WTC11 (cell line): Measurements from ENCODE around the gene FAM200B. TPM values are rescaled to one million over a fixed set of nuclear protein-coding genes. Genes with fewer than 3 reads are reported as not detected.

Experiments
- ATF2 ChIP-seq: sonication (generic); formaldehyde crosslinking; IDR thresholded peaks from 2 replicates; pipeline ENCODE4 v1.8.1; 2022; ENCODE audit warnings: low read depth, missing genetic modification reagents, borderline replicate concordance
- CDX4 ChIP-seq: fragments of 250-450 bp; sonication (Bioruptor Pico); IDR thresholded peaks from 2 replicates; pipeline ENCODE4 v1.9.0; 2021; ENCODE audit warnings: moderate library complexity, mild to moderate bottlenecking, inconsistent platforms, borderline replicate concordance
- E2F1 ChIP-seq: sonication (generic); formaldehyde crosslinking; IDR thresholded peaks from 2 replicates; pipeline ENCODE4 v1.8.0; 2022; ENCODE audit warnings: mild to moderate bottlenecking, missing genetic modification reagents
- FOXK1 ChIP-seq: sonication (generic); formaldehyde crosslinking; IDR thresholded peaks from 2 replicates; pipeline ENCODE4 v1.8.0; 2022; ENCODE audit warnings: mild to moderate bottlenecking, moderate library complexity, missing genetic modification reagents
- GABPB1 ChIP-seq: sonication (generic); formaldehyde crosslinking; IDR thresholded peaks from 2 replicates; pipeline ENCODE4 v1.8.1; 2023; ENCODE audit warnings: mild to moderate bottlenecking, missing genetic modification reagents
- MXD4 ChIP-seq: fragments of 250-450 bp; sonication (Bioruptor Pico); IDR thresholded peaks from 2 replicates; pipeline ENCODE4 v1.8.0; 2021; ENCODE audit warnings: mild to moderate bottlenecking, moderate library complexity, borderline replicate concordance
- NFATC4 ChIP-seq: fragments of 250-450 bp; sonication (Bioruptor Pico); IDR thresholded peaks from 2 replicates; pipeline ENCODE4 v1.9.0; 2021; ENCODE audit warnings: mild to moderate bottlenecking
- OVOL2 ChIP-seq: fragments of 250-450 bp; sonication (Bioruptor Pico); IDR thresholded peaks from 2 replicates; pipeline ENCODE4 v1.9.0; 2021; ENCODE audit warnings: mild to moderate bottlenecking, borderline replicate concordance
- SMAD3 ChIP-seq: sonication (generic); formaldehyde crosslinking; IDR thresholded peaks from 2 replicates; pipeline ENCODE4 v1.8.0; 2022; ENCODE audit warnings: missing genetic modification reagents, mild to moderate bottlenecking, borderline replicate concordance
- SMAD4 ChIP-seq: sonication (generic); formaldehyde crosslinking; IDR thresholded peaks from 2 replicates; pipeline ENCODE4 v1.8.0; 2022; ENCODE audit warnings: mild to moderate bottlenecking, missing genetic modification reagents
- TEAD1 ChIP-seq: sonication (generic); formaldehyde crosslinking; IDR thresholded peaks from 2 replicates; pipeline ENCODE4 v1.8.0; 2022; ENCODE audit warnings: mild to moderate bottlenecking, missing genetic modification reagents
- ZNF121 ChIP-seq: sonication (generic); formaldehyde crosslinking; IDR thresholded peaks from 2 replicates; pipeline ENCODE4 v1.8.0; 2023; ENCODE audit warnings: missing genetic modification reagents
- ZNF219 ChIP-seq: sonication (generic); formaldehyde crosslinking; IDR thresholded peaks from 2 replicates; pipeline ENCODE4 v1.8.0; 2023; ENCODE audit warnings: missing genetic modification reagents, mild to moderate bottlenecking, borderline replicate concordance
- ZNF396 ChIP-seq: fragments of 250-450 bp; sonication (Bioruptor Pico); IDR thresholded peaks from 2 replicates; pipeline ENCODE4 v1.8.0; 2021; ENCODE audit warnings: mild to moderate bottlenecking, moderate library complexity, borderline replicate concordance
- ZNF423 ChIP-seq: fragments of 250-450 bp; sonication (Bioruptor Pico); IDR thresholded peaks from 2 replicates; pipeline ENCODE4 v2.1.2; 2022; ENCODE audit warnings: mild to moderate bottlenecking, moderate library complexity
- total RNA-seq: library from RNA; stranded (reverse); gene quantifications from 3 replicates; pipeline ENCODE4 v1.2.3, GENCODE V29; 2021
- TF ChIP-seq, protein P1 (sequence below): fragments of 250-450 bp; sonication (Bioruptor Pico); IDR thresholded peaks from 2 replicates; pipeline ENCODE4 v1.9.0; 2021; ENCODE audit warnings: mild to moderate bottlenecking
- TF ChIP-seq, protein P2 (sequence below): sonication (generic); formaldehyde crosslinking; IDR thresholded peaks from 2 replicates; pipeline ENCODE4 v1.8.0; 2022; ENCODE audit warnings: missing genetic modification reagents
- TF ChIP-seq, protein P3 (sequence below): sonication (generic); formaldehyde crosslinking; IDR thresholded peaks from 2 replicates; pipeline ENCODE4 v1.8.0; 2022; ENCODE audit warnings: mild to moderate bottlenecking, missing genetic modification reagents
- TF ChIP-seq, protein P4 (sequence below): sonication (generic); formaldehyde crosslinking; IDR thresholded peaks from 2 replicates; pipeline ENCODE4 v1.8.0; 2023; ENCODE audit warnings: mild to moderate bottlenecking, missing genetic modification reagents

FAM200B gene
- total RNA-seq, 1 experiment from 2014 or later, result 28.4 TPM

GRCh38 chr4:15655223-15656037 is 26.2 kb upstream of the FAM200B start, which contains the start of gene FBXL5 (continued):
- TF ChIP-seq, protein P1, sequence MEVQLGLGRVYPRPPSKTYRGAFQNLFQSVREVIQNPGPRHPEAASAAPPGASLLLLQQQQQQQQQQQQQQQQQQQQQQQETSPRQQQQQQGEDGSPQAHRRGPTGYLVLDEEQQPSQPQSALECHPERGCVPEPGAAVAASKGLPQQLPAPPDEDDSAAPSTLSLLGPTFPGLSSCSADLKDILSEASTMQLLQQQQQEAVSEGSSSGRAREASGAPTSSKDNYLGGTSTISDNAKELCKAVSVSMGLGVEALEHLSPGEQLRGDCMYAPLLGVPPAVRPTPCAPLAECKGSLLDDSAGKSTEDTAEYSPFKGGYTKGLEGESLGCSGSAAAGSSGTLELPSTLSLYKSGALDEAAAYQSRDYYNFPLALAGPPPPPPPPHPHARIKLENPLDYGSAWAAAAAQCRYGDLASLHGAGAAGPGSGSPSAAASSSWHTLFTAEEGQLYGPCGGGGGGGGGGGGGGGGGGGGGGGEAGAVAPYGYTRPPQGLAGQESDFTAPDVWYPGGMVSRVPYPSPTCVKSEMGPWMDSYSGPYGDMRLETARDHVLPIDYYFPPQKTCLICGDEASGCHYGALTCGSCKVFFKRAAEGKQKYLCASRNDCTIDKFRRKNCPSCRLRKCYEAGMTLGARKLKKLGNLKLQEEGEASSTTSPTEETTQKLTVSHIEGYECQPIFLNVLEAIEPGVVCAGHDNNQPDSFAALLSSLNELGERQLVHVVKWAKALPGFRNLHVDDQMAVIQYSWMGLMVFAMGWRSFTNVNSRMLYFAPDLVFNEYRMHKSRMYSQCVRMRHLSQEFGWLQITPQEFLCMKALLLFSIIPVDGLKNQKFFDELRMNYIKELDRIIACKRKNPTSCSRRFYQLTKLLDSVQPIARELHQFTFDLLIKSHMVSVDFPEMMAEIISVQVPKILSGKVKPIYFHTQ (CRISPR knock-in tag), result 0 out of 2 replicates have a peak, but pooled peaks have one; percentile 16
- TF ChIP-seq E2F1 (CRISPR knock-in tag) (no peak), MXD4 (CRISPR knock-in tag) (no peak), ZNF219 (no peak), TEAD1 (CRISPR knock-in tag) (peak; percentile 52), ATF2 (CRISPR knock-in tag) (no peak), NFATC4 (CRISPR knock-in tag) (no peak; the same call in 1 of the 2 replicates), FOXK1 (CRISPR knock-in tag) (no peak), GABPB1 (CRISPR knock-in tag) (no peak), ZNF423 (CRISPR knock-in tag) (no peak), ZNF121 (CRISPR knock-in tag) (no peak), CDX4 (CRISPR knock-in tag) (no peak), ZNF396 (no peak), SMAD3 (CRISPR knock-in tag) (no peak), OVOL2 (CRISPR knock-in tag) (no peak), SMAD4 (no peak)
- TF ChIP-seq, protein P2, sequence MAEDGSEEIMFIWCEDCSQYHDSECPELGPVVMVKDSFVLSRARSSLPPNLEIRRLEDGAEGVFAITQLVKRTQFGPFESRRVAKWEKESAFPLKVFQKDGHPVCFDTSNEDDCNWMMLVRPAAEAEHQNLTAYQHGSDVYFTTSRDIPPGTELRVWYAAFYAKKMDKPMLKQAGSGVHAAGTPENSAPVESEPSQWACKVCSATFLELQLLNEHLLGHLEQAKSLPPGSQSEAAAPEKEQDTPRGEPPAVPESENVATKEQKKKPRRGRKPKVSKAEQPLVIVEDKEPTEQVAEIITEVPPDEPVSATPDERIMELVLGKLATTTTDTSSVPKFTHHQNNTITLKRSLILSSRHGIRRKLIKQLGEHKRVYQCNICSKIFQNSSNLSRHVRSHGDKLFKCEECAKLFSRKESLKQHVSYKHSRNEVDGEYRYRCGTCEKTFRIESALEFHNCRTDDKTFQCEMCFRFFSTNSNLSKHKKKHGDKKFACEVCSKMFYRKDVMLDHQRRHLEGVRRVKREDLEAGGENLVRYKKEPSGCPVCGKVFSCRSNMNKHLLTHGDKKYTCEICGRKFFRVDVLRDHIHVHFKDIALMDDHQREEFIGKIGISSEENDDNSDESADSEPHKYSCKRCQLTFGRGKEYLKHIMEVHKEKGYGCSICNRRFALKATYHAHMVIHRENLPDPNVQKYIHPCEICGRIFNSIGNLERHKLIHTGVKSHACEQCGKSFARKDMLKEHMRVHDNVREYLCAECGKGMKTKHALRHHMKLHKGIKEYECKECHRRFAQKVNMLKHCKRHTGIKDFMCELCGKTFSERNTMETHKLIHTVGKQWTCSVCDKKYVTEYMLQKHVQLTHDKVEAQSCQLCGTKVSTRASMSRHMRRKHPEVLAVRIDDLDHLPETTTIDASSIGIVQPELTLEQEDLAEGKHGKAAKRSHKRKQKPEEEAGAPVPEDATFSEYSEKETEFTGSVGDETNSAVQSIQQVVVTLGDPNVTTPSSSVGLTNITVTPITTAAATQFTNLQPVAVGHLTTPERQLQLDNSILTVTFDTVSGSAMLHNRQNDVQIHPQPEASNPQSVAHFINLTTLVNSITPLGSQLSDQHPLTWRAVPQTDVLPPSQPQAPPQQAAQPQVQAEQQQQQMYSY (CRISPR knock-in tag), result peak; percentile 81
- TF ChIP-seq, protein P3, sequence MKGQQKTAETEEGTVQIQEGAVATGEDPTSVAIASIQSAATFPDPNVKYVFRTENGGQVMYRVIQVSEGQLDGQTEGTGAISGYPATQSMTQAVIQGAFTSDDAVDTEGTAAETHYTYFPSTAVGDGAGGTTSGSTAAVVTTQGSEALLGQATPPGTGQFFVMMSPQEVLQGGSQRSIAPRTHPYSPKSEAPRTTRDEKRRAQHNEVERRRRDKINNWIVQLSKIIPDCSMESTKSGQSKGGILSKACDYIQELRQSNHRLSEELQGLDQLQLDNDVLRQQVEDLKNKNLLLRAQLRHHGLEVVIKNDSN (CRISPR knock-in tag), result peak; percentile 89
- TF ChIP-seq, protein P4, sequence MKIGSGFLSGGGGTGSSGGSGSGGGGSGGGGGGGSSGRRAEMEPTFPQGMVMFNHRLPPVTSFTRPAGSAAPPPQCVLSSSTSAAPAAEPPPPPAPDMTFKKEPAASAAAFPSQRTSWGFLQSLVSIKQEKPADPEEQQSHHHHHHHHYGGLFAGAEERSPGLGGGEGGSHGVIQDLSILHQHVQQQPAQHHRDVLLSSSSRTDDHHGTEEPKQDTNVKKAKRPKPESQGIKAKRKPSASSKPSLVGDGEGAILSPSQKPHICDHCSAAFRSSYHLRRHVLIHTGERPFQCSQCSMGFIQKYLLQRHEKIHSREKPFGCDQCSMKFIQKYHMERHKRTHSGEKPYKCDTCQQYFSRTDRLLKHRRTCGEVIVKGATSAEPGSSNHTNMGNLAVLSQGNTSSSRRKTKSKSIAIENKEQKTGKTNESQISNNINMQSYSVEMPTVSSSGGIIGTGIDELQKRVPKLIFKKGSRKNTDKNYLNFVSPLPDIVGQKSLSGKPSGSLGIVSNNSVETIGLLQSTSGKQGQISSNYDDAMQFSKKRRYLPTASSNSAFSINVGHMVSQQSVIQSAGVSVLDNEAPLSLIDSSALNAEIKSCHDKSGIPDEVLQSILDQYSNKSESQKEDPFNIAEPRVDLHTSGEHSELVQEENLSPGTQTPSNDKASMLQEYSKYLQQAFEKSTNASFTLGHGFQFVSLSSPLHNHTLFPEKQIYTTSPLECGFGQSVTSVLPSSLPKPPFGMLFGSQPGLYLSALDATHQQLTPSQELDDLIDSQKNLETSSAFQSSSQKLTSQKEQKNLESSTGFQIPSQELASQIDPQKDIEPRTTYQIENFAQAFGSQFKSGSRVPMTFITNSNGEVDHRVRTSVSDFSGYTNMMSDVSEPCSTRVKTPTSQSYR, result 0 out of 2 replicates have a peak, but pooled peaks have one; percentile 26
